ENCODE data around the gene OSBPL7.

The OSBPL7 gene

GRCh38 chr17:47760409-47761140, 61.0 kb downstream of the OSBPL7 start:
- DNase-seq, result no peak

GRCh38 chr17:47757386-47757785, 64.2 kb downstream of the OSBPL7 start:
- no peak for DNase-seq

All from retina (tissue), 1 donor.